Measurements from ENCODE around the gene ALG3.

Gene ALG3

GRCh38 chr3:184234671-184235380 lies 13.9 kb downstream of the ALG3 start:
- DNase-seq, result no peak

GRCh38 chr3:184234224-184234623 lies 14.5 kb downstream of the ALG3 start:
- DNase-seq, result no peak

GRCh38 chr3:184233127-184233843 lies 15.5 kb downstream of the ALG3 start:
- no peak for DNase-seq

GRCh38 chr3:184231671-184232070 lies 17.1 kb downstream of the ALG3 start:
- DNase-seq, result no peak

GRCh38 chr3:184230603-184231528 lies 17.9 kb downstream of the ALG3 start:
- no peak for DNase-seq

GRCh38 chr3:184230081-184230602 lies 18.6 kb downstream of the ALG3 start:
- DNase-seq, result no peak

GRCh38 chr3:184229394-184230080 lies 19.2 kb downstream of the ALG3 start, which contains the start of gene VWA5B2:
Gene VWA5B2, plus strand, starts transcription at chr3:184229585. Its CDS starts 944 bp downstream, at chr3:184230529.
- peak; percentile 31 for DNase-seq

- DNase-seq, result no peak
These were observed 20.2 kb downstream of the ALG3 start for GRCh38 chr3:184228376-184229137.

- no peak for DNase-seq
These were observed 21.3 kb downstream of the ALG3 start for GRCh38 chr3:184227481-184227935.

GRCh38 chr3:184223946-184224345 lies 24.8 kb downstream of the ALG3 start:
- DNase-seq, result no peak

GRCh38 chr3:184222521-184222920 lies 26.2 kb downstream of the ALG3 start:
- DNase-seq, result no peak

- no peak for DNase-seq
These were observed 29.9 kb downstream of the ALG3 start for GRCh38 chr3:184218814-184219213.

GRCh38 chr3:184211718-184212117 lies 37.0 kb downstream of the ALG3 start:
- DNase-seq, result no peak

GRCh38 chr3:184211297-184211696 lies 37.5 kb downstream of the ALG3 start:
- no peak for DNase-seq

- no peak for DNase-seq
These were observed 39.4 kb downstream of the ALG3 start for GRCh38 chr3:184209146-184209923.

GRCh38 chr3:184203526-184203925 lies 45.2 kb downstream of the ALG3 start:
- DNase-seq, result no peak

GRCh38 chr3:184200825-184201224 lies 47.9 kb downstream of the ALG3 start:
- no peak for DNase-seq

- no peak for DNase-seq
These were observed 50.3 kb downstream of the ALG3 start for GRCh38 chr3:184198509-184198908.

GRCh38 chr3:184196536-184196935 lies 52.2 kb downstream of the ALG3 start:
- peak; percentile 27 for DNase-seq

- no peak for DNase-seq
These were observed 54.7 kb downstream of the ALG3 start for GRCh38 chr3:184193991-184194539.
